WTC11 (cell line): ENCODE data around the gene BCL11A. TPM values are rescaled to one million over a fixed set of nuclear protein-coding genes. Genes with fewer than 3 reads are reported as not detected.
A peak's percentile ranks its signal among the peaks of the same experiment; 100 is the strongest.

Experiments used
- ATAC-seq: fragments of 200-7000 bp; cut with Tn5 transposase; 2 replicates; pipeline ENCODE4 v1.10.0; 2021; ENCODE audit warnings: mild to moderate bottlenecking, moderate library complexity
- CTCF ChIA-PET: fragments of 300-600 bp; sonication (Branson Sonifier 250); formaldehyde crosslinking; loops from one replicate; lab custom pipeline; 2021; ENCODE audit warnings: antibody characterized with exemption; lab: Charles Lee
- POLR2A ChIA-PET: fragments of 350-600 bp; sonication (Branson Sonifier 250); formaldehyde crosslinking; loops from one replicate; lab custom pipeline; 2021; ENCODE audit warnings: antibody characterized with exemption; lab: Charles Lee
- DNase-seq: peaks from one replicate; pipeline ENCODE4 v3.0.0; 2021; ENCODE audit warnings: low spot score
- H3K27ac Mint-ChIP-seq: 2 replicates; pipeline ENCODE4 v1.8.0; 2021; ENCODE audit warnings: mixed read lengths
- H3K27me3 Mint-ChIP-seq: 2 replicates; pipeline ENCODE4 v1.8.0; 2021; ENCODE audit warnings: low read depth, mild to moderate bottlenecking, moderate library complexity, mixed read lengths
- H3K36me3 Mint-ChIP-seq: 2 replicates; pipeline ENCODE4 v1.8.0; 2021; ENCODE audit warnings: mixed read lengths
- H3K4me1 Mint-ChIP-seq: 2 replicates; pipeline ENCODE4 v1.8.0; 2022; ENCODE audit warnings: mixed read lengths
- H3K4me3 Mint-ChIP-seq: 2 replicates; pipeline ENCODE4 v1.8.0; 2021; ENCODE audit warnings: mild to moderate bottlenecking, moderate library complexity, mixed read lengths
- H3K9me3 Mint-ChIP-seq: 2 replicates; pipeline ENCODE4 v1.8.0; 2021; ENCODE audit warnings: mixed read lengths
- ATF6 ChIP-seq: sonication (generic); formaldehyde crosslinking; IDR thresholded peaks from 2 replicates; pipeline ENCODE4 v1.8.1; 2023; ENCODE audit warnings: mild to moderate bottlenecking, missing genetic modification reagents
- CREB1 ChIP-seq: sonication (generic); formaldehyde crosslinking; IDR thresholded peaks from 2 replicates; pipeline ENCODE4 v1.8.0; 2023; ENCODE audit warnings: mild to moderate bottlenecking, missing genetic modification reagents
- IRF1 ChIP-seq: sonication (generic); formaldehyde crosslinking; IDR thresholded peaks from 2 replicates; pipeline ENCODE4 v1.8.0; 2023; ENCODE audit warnings: missing genetic modification reagents
- NFE2L1 ChIP-seq: sonication (generic); formaldehyde crosslinking; IDR thresholded peaks from 2 replicates; pipeline ENCODE4 v1.8.1; 2023; ENCODE audit warnings: missing genetic modification reagents
- PREB ChIP-seq: sonication (generic); formaldehyde crosslinking; IDR thresholded peaks from 2 replicates; pipeline ENCODE4 v1.8.1; 2022; ENCODE audit warnings: mild to moderate bottlenecking, missing genetic modification reagents, moderate library complexity, borderline replicate concordance
- USF2 ChIP-seq: sonication (generic); formaldehyde crosslinking; IDR thresholded peaks from 2 replicates; pipeline ENCODE4 v1.8.1; 2023; ENCODE audit warnings: mild to moderate bottlenecking, missing genetic modification reagents, moderate library complexity
- ZNF138 ChIP-seq: sonication (generic); formaldehyde crosslinking; conservative IDR thresholded peaks from 2 replicates; pipeline ENCODE4 v1.8.1; 2022; ENCODE audit warnings: mild to moderate bottlenecking, moderate library complexity, missing genetic modification reagents
- ZNF219 ChIP-seq: sonication (generic); formaldehyde crosslinking; IDR thresholded peaks from 2 replicates; pipeline ENCODE4 v1.8.0; 2023; ENCODE audit warnings: missing genetic modification reagents, mild to moderate bottlenecking, borderline replicate concordance
- ZNF232 ChIP-seq: sonication (generic); formaldehyde crosslinking; IDR thresholded peaks from 2 replicates; pipeline ENCODE4 v1.8.0; 2022; ENCODE audit warnings: mild to moderate bottlenecking, missing genetic modification reagents
- ZNF263 ChIP-seq: sonication (generic); formaldehyde crosslinking; IDR thresholded peaks from 2 replicates; pipeline ENCODE4 v1.8.1; 2022; ENCODE audit warnings: low read depth, mild to moderate bottlenecking, moderate library complexity, missing genetic modification reagents
- ZNF512 ChIP-seq: sonication (generic); formaldehyde crosslinking; IDR thresholded peaks from 2 replicates; pipeline ENCODE4 v1.8.1; 2022; ENCODE audit warnings: missing genetic modification reagents, borderline replicate concordance
- ZNF671 ChIP-seq: fragments of 250-450 bp; sonication (Bioruptor Pico); IDR thresholded peaks from 2 replicates; pipeline ENCODE4 v1.8.0; 2021; ENCODE audit warnings: mild to moderate bottlenecking
- total RNA-seq: library from RNA; stranded (reverse); gene quantifications from 3 replicates; pipeline ENCODE4 v1.2.3, GENCODE V29; 2021
- TF ChIP-seq, protein P1 (sequence below): fragments of 250-450 bp; sonication (Bioruptor Pico); conservative IDR thresholded peaks from 2 replicates; pipeline ENCODE4 v1.9.0; 2021; ENCODE audit warnings: mild to moderate bottlenecking
- TF ChIP-seq, protein P2 (sequence below): fragments of 250-450 bp; sonication (Bioruptor Pico); IDR thresholded peaks from 2 replicates; pipeline ENCODE4 v1.9.0; 2021; ENCODE audit warnings: mild to moderate bottlenecking, borderline replicate concordance
- TF ChIP-seq, protein P3 (sequence below): sonication (generic); formaldehyde crosslinking; IDR thresholded peaks from 2 replicates; pipeline ENCODE4 v1.8.0; 2022; ENCODE audit warnings: mild to moderate bottlenecking, missing genetic modification reagents
- TF ChIP-seq, protein P4 (sequence below): sonication (generic); formaldehyde crosslinking; IDR thresholded peaks from 2 replicates; pipeline ENCODE4 v1.8.1; 2023; ENCODE audit warnings: mild to moderate bottlenecking, moderate library complexity, missing genetic modification reagents

The BCL11A gene
- total RNA-seq, 1 experiment from 2014 or later, result 53.2 TPM

DNA sequence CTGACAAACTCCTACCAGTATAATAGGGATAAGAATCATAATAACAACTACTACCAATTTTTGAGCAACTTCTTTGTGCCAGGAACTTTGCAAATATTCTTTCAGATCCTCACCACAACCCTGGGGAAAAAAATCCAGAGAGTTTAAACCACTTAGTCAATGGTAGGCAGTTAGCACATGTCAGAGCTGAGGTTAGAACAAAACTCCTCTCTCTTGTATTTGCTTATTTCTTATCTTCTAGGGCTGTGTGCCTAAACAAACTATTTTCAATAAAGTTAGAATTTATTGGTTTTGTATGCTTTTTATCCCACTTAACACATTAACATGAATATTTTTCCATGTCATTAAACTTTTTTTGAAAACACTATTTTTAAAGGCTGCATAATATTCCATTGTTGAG, 127.1 kb downstream of the BCL11A start:
- POLR2A ChIA-PET, result no interaction called here

GRCh38 chr2:60424233-60424632, 129.2 kb downstream of the BCL11A start:
- POLR2A ChIA-PET, result no interaction called here
- peaks cover 11% of the 10 kb centered on the region for H3K9me3 Mint-ChIP-seq
- peaks cover 12% of the 10 kb centered on the region for H3K36me3 Mint-ChIP-seq
- peak; percentile 66 for ATAC-seq
- peaks cover 9% of the 10 kb centered on the region for H3K4me1 Mint-ChIP-seq
- CTCF ChIA-PET, result no interaction called here
- no peak overlapping the region for H3K27ac Mint-ChIP-seq
- no peaks in the 10 kb centered on the region; the same call in 1 of the 2 replicates for H3K27me3 Mint-ChIP-seq
- no peak for DNase-seq
- no peak overlapping the region for H3K4me3 Mint-ChIP-seq
- TF ChIP-seq, protein P1, sequence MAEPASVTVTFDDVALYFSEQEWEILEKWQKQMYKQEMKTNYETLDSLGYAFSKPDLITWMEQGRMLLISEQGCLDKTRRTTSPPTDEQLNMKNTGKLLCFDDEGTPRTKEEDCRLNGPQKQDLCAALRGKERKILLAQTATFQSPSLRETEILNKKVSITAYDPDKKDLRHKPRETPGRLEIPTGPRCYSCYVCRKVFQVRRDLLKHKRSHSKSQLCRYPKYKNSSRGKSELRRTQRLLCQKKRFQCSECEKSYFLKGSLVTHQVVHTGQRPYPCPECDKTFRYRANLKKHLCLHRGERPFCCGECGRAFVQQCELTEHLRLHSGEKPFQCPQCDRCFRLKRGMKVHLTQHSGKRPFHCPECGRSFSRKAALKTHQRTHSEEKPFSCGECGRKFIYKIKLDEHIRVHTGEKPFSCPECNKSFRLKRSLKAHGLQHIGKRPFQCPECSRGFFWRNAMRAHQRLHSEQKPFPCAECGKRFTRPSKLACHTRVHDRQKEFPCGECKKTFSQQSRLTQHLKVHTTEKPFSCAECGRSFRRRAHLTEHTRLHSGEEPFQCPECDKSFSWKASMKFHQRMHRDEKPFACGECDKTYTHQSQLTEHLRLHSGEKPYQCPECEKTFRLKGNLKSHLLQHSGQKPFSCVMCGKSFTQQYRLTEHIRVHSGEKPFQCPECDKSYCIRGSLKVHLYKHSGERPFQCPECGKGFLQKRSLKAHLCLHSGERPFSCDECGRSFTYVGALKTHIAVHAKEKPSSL (CRISPR knock-in tag), result no peak
- TF ChIP-seq CREB1 (CRISPR knock-in tag), result no peak
- TF ChIP-seq, protein P2, sequence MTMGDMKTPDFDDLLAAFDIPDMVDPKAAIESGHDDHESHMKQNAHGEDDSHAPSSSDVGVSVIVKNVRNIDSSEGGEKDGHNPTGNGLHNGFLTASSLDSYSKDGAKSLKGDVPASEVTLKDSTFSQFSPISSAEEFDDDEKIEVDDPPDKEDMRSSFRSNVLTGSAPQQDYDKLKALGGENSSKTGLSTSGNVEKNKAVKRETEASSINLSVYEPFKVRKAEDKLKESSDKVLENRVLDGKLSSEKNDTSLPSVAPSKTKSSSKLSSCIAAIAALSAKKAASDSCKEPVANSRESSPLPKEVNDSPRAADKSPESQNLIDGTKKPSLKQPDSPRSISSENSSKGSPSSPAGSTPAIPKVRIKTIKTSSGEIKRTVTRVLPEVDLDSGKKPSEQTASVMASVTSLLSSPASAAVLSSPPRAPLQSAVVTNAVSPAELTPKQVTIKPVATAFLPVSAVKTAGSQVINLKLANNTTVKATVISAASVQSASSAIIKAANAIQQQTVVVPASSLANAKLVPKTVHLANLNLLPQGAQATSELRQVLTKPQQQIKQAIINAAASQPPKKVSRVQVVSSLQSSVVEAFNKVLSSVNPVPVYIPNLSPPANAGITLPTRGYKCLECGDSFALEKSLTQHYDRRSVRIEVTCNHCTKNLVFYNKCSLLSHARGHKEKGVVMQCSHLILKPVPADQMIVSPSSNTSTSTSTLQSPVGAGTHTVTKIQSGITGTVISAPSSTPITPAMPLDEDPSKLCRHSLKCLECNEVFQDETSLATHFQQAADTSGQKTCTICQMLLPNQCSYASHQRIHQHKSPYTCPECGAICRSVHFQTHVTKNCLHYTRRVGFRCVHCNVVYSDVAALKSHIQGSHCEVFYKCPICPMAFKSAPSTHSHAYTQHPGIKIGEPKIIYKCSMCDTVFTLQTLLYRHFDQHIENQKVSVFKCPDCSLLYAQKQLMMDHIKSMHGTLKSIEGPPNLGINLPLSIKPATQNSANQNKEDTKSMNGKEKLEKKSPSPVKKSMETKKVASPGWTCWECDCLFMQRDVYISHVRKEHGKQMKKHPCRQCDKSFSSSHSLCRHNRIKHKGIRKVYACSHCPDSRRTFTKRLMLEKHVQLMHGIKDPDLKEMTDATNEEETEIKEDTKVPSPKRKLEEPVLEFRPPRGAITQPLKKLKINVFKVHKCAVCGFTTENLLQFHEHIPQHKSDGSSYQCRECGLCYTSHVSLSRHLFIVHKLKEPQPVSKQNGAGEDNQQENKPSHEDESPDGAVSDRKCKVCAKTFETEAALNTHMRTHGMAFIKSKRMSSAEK (CRISPR knock-in tag), result no peak
- TF ChIP-seq, protein P3, sequence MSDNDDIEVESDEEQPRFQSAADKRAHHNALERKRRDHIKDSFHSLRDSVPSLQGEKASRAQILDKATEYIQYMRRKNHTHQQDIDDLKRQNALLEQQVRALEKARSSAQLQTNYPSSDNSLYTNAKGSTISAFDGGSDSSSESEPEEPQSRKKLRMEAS, result no peak

More for the DNA sequence above, 127.1 kb downstream of the BCL11A start:
- peaks cover 12% of the 10 kb centered on the region for H3K36me3 Mint-ChIP-seq
- H3K27ac Mint-ChIP-seq, result no peak overlapping the region
- DNase-seq, result no peak
- no peaks in the 10 kb centered on the region for H3K27me3 Mint-ChIP-seq
- peaks cover 4% of the 10 kb centered on the region for H3K4me1 Mint-ChIP-seq
- no peak for ATAC-seq
- no peak for TF ChIP-seq IRF1 (CRISPR knock-in tag)
- no peak for TF ChIP-seq NFE2L1 (CRISPR knock-in tag)
- no peak for TF ChIP-seq ZNF219 (CRISPR knock-in tag)
- no peak overlapping the region for H3K4me3 Mint-ChIP-seq
- CTCF ChIA-PET, result no interaction called here
- peaks cover 11% of the 10 kb centered on the region for H3K9me3 Mint-ChIP-seq

- H3K4me1 Mint-ChIP-seq, result peaks cover 16% of the 10 kb centered on the region
- ATAC-seq (no peak; the same call in 1 of the 2 replicates), DNase-seq (no peak)
- peaks cover 4% of the 10 kb centered on the region; the same call in 1 of the 2 replicates for H3K27me3 Mint-ChIP-seq
- ChIA-PET CTCF (no interaction called here), POLR2A (no interaction called here)
- H3K36me3 Mint-ChIP-seq, result peaks cover 12% of the 10 kb centered on the region
- H3K4me3 Mint-ChIP-seq, result no peak overlapping the region
- no peak overlapping the region for H3K27ac Mint-ChIP-seq
- H3K9me3 Mint-ChIP-seq, result peaks cover 11% of the 10 kb centered on the region
- TF ChIP-seq NFE2L1 (CRISPR knock-in tag), result no peak
- TF ChIP-seq ZNF138 (CRISPR knock-in tag), result no peak
- TF ChIP-seq ATF6 (CRISPR knock-in tag), result no peak
- TF ChIP-seq PREB (CRISPR knock-in tag), result no peak
- no peak for TF ChIP-seq ZNF232 (CRISPR knock-in tag)
- TF ChIP-seq ZNF512 (CRISPR knock-in tag), result no peak
- TF ChIP-seq, protein P4, sequence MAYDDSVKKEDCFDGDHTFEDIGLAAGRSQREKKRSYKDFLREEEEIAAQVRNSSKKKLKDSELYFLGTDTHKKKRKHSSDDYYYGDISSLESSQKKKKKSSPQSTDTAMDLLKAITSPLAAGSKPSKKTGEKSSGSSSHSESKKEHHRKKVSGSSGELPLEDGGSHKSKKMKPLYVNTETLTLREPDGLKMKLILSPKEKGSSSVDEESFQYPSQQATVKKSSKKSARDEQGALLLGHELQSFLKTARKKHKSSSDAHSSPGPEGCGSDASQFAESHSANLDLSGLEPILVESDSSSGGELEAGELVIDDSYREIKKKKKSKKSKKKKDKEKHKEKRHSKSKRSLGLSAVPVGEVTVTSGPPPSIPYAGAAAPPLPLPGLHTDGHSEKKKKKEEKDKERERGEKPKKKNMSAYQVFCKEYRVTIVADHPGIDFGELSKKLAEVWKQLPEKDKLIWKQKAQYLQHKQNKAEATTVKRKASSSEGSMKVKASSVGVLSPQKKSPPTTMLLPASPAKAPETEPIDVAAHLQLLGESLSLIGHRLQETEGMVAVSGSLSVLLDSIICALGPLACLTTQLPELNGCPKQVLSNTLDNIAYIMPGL (CRISPR knock-in tag), result no peak
- TF ChIP-seq USF2 (CRISPR knock-in tag), result no peak
- no peak for TF ChIP-seq ZNF671 (CRISPR knock-in tag)
- TF ChIP-seq ZNF263 (CRISPR knock-in tag), result no peak
These were observed 129.9 kb downstream of the BCL11A start for GRCh38 chr2:60423505-60423904.
